Transverse colon (tissue), 4 donors: ENCODE results near the gene FOXL3. TPM values are rescaled to one million over a fixed set of nuclear protein-coding genes. Genes with fewer than 3 reads are reported as not detected.
"Not testable (repeated sequence)": the region's sequence is repeated elsewhere in the genome, so short reads cannot be mapped to it uniquely, and the experiment has no call there.

Experiments
- DNase-seq: peaks from one replicate; pipeline ENCODE4 v3.0.0-alpha.2; 2019
- H3K27ac ChIP-seq, 4 donors: fragments of 200-600 bp; sonication (generic); 2 replicates each; pipeline ENCODE4 v1.5.1; 2016 to 2018; ENCODE audit warnings: inconsistent platforms in 4 of 4
- H3K27me3 ChIP-seq: fragments of 200-600 bp; sonication (generic); 2 replicates; pipeline ENCODE4 v1.5.1; 2017; ENCODE audit warnings: inconsistent platforms
- H3K36me3 ChIP-seq, 4 donors: fragments of 200-600 bp; sonication (generic); 2 replicates each; pipeline ENCODE4 v1.5.1; 2017 to 2019; ENCODE audit warnings: inconsistent platforms in 4 of 4
- H3K4me1 ChIP-seq, 4 donors: fragments of 200-600 bp; sonication (generic); 2 replicates each; pipeline ENCODE4 v1.5.1; 2017 to 2020; ENCODE audit warnings: inconsistent platforms in 4 of 4
- H3K4me3 ChIP-seq, 4 donors: fragments of 200-600 bp; sonication (generic); 1 replicate in 1 of 4; 2 replicates in 3 of 4; pipeline versions ENCODE4 v1.5.1 to v1.6.1; 2017 to 2019; ENCODE audit warnings: inconsistent platforms in 4 of 4
- H3K9me3 ChIP-seq, 2 donors: fragments of 200-600 bp; sonication (generic); 2 replicates each; pipeline ENCODE4 v1.5.1; 2017 to 2019; ENCODE audit warnings: inconsistent platforms in 2 of 2
- EP300 ChIP-seq: sonication (generic); formaldehyde crosslinking; IDR thresholded peaks from one replicate; pipeline ENCODE4 v1.6.1; 2017; ENCODE audit warnings: antibody characterized with exemption, low read depth
- POLR2A ChIP-seq: fragments of 450-650 bp; IDR thresholded peaks from one replicate; pipeline ENCODE4 v1.6.1; 2016; ENCODE audit warnings: antibody characterized with exemption, mild to moderate bottlenecking, moderate library complexity
- POLR2AphosphoS5 ChIP-seq, 3 donors: sonication (generic); formaldehyde crosslinking; IDR thresholded peaks; one replicate each; pipeline ENCODE4 v1.6.1; 2016; ENCODE audit warnings: antibody characterized with exemption in 3 of 3
- WGBS, 2 donors: methylation state at CpG; one replicate each; pipeline ENCODE4 v1.1.5; 2018; ENCODE audit warnings: low coverage in 1 of 2; 5-methylcytosine and 5-hydroxymethylcytosine counted together
- in situ Hi-C, 4 donors: fragments of 200-750 bp; cut with MboI; loops; one replicate each; pipeline versions ENCODE4 v1.15.0 to v1.15.1; 2017; ENCODE audit warnings: low sequenced_read_pairs in 3 of 4, low pct_ligation_motif_present in 1 of 4, low pct_unique_long_range_greater_than_20kb in 1 of 4
- intact Hi-C: fragments of 100-400 bp; cut with DNase I; formaldehyde crosslinking; loops from one replicate; pipeline ENCODE4 v1.15.1; 2023; ENCODE audit warnings: low total_unique reads
- total RNA-seq, 4 donors: library from RNA; depleted of rRNA; stranded (reverse); fragments of >200 nt; gene quantifications; one replicate each; pipeline ENCODE4 v1.1.0, GENCODE V29; 2016
- TF ChIP-seq, protein P1 (sequence below), 5 experiments: fragments of 200-600 bp in 3 of 5; fragments of 450-650 bp in 2 of 5; sonication (generic) in 3 of 5; IDR thresholded peaks; 1 replicate in 2 of 5; 2 replicates in 3 of 5; pipeline ENCODE4 v1.5.1; 2016 to 2017; ENCODE audit warnings: antibody characterized with exemption in 5 of 5, inconsistent platforms in 3 of 5, mild to moderate bottlenecking in 2 of 5, moderate library complexity in 1 of 5

The FOXL3 gene
- total RNA-seq, 4 donors from 2014 or later = not detected

DNA sequence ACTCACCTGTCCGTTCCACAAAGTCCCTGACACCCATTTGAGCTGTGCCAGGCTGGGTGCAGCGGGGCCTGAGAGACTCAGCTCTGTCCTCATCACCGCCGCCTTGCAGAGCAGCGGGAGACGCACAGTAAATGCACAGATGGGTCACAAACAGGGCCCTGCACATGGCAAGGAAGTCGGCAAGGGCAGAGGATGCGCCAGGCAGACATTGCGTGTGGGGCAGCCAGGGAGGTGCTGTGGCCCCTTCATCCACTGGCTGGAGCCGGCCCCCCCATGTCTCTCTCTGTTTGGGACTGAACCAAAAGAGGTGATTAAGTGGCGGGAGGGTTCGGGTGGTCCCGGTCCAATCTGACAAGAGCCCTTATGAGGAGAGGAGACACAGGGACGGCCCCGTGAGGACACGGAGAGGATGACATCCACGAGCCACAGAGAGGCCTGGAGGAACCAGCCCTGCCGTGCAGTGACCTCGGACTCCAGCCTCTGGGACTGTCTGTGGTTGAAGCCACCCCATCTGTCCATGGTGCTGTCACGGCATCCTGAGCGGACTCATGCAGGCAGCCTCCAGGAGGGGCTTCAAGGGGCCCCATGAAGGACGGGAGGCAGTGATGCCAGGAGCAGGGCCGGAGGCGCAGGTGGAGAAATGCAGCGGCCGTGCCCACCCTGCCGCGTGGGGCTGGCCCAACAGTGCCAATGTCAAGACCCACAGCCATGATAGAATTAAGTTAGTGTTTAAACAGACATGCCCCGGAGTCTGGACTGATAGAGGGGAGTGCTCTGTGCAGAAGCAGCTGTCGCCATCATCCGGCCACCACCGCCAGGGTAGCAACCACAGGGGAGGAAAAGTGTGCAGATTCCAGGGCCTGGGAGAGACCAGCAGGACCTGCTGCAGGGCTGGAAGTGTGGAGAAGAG is 28.4 kb upstream of the FOXL3 start:
- intact Hi-C loops = no loop called here

DNA sequence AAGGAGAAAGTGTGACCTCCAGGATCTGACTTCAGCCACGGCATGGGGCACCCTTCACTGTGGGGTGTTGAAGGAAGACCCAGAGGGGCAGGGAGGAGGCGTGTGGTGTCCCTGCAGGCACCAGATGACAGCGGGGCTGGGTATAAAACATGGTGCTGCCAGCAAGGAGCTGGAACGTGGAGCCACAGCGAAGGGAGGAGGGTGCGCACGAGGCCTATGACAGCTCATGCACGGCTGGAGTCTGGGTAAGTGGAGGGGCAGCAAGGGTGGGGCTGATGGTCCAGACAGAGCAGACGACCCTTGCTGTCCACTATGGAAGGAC is 27.8 kb upstream of the FOXL3 start:
- Histone ChIP-seq H3K27me3 (no peaks in the 10 kb centered on the region), H3K9me3 (peaks cover 0 to 3% of the 10 kb centered on the region in 2 donors), H3K4me1 (peaks cover 4 to 32% (median 24%) of the 10 kb centered on the region in 4 donors), H3K4me3 (no peak overlapping the region), H3K36me3 (peaks cover 0 to under 1% (median 0%) of the 10 kb centered on the region in 4 donors), H3K27ac (peak overlapping the region in 1 of 4 donors; percentile 29)
- intact Hi-C loops (no loop called here), in situ Hi-C loops (no loop called here)
- DNase-seq = no peak
- TF ChIP-seq POLR2AphosphoS5 (IDR thresholded peaks at IDR 0.05) (no peak), EP300 (no peak), POLR2A (no peak)
- TF ChIP-seq, protein P1, sequence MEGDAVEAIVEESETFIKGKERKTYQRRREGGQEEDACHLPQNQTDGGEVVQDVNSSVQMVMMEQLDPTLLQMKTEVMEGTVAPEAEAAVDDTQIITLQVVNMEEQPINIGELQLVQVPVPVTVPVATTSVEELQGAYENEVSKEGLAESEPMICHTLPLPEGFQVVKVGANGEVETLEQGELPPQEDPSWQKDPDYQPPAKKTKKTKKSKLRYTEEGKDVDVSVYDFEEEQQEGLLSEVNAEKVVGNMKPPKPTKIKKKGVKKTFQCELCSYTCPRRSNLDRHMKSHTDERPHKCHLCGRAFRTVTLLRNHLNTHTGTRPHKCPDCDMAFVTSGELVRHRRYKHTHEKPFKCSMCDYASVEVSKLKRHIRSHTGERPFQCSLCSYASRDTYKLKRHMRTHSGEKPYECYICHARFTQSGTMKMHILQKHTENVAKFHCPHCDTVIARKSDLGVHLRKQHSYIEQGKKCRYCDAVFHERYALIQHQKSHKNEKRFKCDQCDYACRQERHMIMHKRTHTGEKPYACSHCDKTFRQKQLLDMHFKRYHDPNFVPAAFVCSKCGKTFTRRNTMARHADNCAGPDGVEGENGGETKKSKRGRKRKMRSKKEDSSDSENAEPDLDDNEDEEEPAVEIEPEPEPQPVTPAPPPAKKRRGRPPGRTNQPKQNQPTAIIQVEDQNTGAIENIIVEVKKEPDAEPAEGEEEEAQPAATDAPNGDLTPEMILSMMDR (IDR thresholded peaks at IDR 0.05) = no peak
- 94 to 95% methylated on average over 6 to 9 of the region's 9 CpGs for WGBS, 2 donors

More for the DNA sequence above, 28.4 kb upstream of the FOXL3 start:
- Histone ChIP-seq H3K4me3 (no peak overlapping the region), H3K36me3 (peaks cover 0 to 7% (median under 1%) of the 10 kb centered on the region in 4 donors), H3K27ac (peak overlapping the region in 2 of 4 donors; percentile 61 to 72), H3K9me3 (peaks cover 0 to 3% of the 10 kb centered on the region in 2 donors), H3K27me3 (no peaks in the 10 kb centered on the region), H3K4me1 (peaks cover 4 to 32% (median 24%) of the 10 kb centered on the region in 4 donors)
- WGBS, 2 donors = 87% methylated on average over 32 of the region's 32 CpGs; no CpG with 5 or more reads in 1 of the 2 donors
- TF ChIP-seq, protein P1 (IDR thresholded peaks at IDR 0.05) = no peak
- TF ChIP-seq POLR2AphosphoS5 (IDR thresholded peaks at IDR 0.05) (no peak), EP300 (no peak), POLR2A (no peak)
- in situ Hi-C loops = no loop called here
- no peak for DNase-seq

DNA sequence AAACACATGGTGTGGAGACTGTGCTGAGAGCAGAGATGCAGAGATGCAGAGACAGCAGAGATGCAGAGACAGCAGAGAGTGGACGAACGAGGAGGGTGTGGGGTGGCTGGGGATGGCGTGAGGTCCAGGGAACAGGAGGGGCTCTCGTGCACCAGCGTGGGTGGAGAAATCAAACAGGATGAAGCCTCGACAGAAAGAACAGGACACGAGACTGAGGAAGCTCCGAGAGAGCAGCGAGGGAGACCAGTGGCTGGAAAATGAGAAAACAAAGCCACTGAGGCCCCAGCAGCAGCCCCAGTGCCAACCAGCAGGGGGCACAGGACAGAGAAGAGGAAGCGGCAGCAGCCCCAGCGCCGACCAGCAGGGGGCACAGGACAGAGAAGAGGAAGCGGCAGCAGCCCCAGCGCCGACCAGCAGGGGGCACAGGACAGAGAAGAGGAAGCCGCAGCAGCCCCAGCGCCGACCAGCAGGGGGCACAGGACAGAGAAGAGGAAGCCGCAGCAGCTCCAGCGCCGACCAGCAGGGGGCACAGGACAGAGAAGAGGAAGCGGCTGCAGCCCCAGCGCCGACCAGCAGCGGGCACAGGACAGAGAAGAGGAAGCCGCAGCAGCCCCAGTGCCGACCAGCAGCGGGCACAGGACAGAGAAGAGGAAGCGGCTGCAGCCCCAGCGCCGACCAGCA is 27.2 kb upstream of the FOXL3 start:
- peak overlapping the region in 2 of 4 donors; percentile 5 to 29 for H3K27ac ChIP-seq
- intact Hi-C loops, H3K36me3 ChIP-seq, H3K27me3 ChIP-seq, H3K4me3 ChIP-seq, in situ Hi-C loops, H3K9me3 ChIP-seq: not testable (repeated sequence)
- DNase-seq = peak; percentile 60
- TF ChIP-seq, protein P1 (IDR thresholded peaks at IDR 0.05) = peak in 4 of 5 experiments; percentile 16 to 75 (median 26)
- 57 to 77% methylated on average over 5 to 24 of the region's 31 CpGs for whole genome bisulfite sequencing, 2 donors
- H3K4me1 ChIP-seq = peaks cover 4 to 32% (median 24%) of the 10 kb centered on the region in 4 donors

DNA sequence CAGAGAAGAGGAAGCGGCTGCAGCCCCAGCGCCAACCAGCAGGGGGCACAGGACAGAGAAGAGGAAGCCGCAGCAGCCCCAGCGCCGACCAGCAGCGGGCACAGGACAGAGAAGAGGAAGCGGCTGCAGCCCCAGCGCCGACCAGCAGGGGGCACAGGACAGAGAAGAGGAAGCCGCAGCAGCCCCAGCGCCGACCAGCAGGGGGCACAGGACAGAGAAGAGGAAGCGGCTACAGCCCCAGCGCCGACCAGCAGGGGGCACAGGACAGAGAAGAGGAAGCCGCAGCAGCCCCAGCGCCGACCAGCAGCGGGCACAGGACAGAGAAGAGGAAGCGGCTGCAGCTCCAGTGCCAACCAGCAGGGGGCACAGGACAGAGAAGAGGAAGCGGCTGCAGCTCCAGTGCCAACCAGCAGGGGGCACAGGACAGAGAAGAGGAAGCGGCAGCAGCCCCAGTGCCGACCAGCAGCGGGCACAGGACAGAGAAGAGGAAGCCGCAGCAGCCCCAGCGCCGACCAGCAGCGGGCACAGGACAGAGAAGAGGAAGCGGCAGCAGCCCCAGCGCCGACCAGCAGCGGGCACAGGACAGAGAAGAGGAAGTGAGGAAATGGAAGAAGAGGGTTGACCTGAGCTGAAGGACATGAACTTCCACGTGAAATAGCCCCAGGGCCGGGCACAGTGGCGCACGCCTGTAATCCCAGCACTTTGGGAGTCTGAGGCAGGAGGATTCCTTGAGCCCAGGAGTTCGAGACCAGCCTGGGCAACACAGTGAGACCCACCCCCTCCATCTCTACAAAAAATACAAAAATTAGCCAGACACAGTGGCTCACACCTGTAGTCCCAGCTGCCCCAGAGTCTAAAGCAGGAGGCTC is 26.3 kb upstream of the FOXL3 start:
- WGBS, 2 donors = 38 to 61% methylated on average over 4 to 13 of the region's 37 CpGs
- TF ChIP-seq, protein P1 (IDR thresholded peaks at IDR 0.05) = peak in 4 of 5 experiments; percentile 46 to 73 (median 66)
- H3K27me3 ChIP-seq, H3K9me3 ChIP-seq, in situ Hi-C loops, intact Hi-C loops, H3K36me3 ChIP-seq, H3K4me3 ChIP-seq: not testable (repeated sequence)
- peaks cover 4 to 32% (median 26%) of the 10 kb centered on the region in 4 donors for H3K4me1 ChIP-seq
- H3K27ac ChIP-seq = peak overlapping the region; percentile 44 to 85 (median 74)
- peak; percentile 29 for DNase-seq
